ENCODE results near the gene GSTP1.
A peak's percentile ranks its signal among the peaks of the same experiment; 100 is the strongest.
"Not testable (repeated sequence)": the region's sequence is repeated elsewhere in the genome, so short reads cannot be mapped to it uniquely, and the experiment has no call there.

GSTP1 gene

GRCh38 chr11:67616431-67617242 lies 33.0 kb downstream of the GSTP1 start:
- no peak for DNase-seq

GRCh38 chr11:67617243-67617953 lies 33.8 kb downstream of the GSTP1 start:
- no peak for DNase-seq

- DNase-seq, result not testable (repeated sequence)
These were observed 35.5 kb downstream of the GSTP1 start for GRCh38 chr11:67618901-67619659.

GRCh38 chr11:67619683-67620618 lies 36.3 kb downstream of the GSTP1 start:
- not testable (repeated sequence) for DNase-seq

- DNase-seq, result not testable (repeated sequence)
These were observed 37.0 kb downstream of the GSTP1 start for GRCh38 chr11:67620621-67621020.

GRCh38 chr11:67621928-67622327 lies 38.3 kb downstream of the GSTP1 start:
- DNase-seq, result not testable (repeated sequence)

GRCh38 chr11:67622905-67623304 lies 39.3 kb downstream of the GSTP1 start:
- DNase-seq, result not testable (repeated sequence)

- DNase-seq, result not testable (repeated sequence)
These were observed 40.2 kb downstream of the GSTP1 start for GRCh38 chr11:67623795-67624194.

- DNase-seq, result not testable (repeated sequence)
These were observed 42.7 kb downstream of the GSTP1 start for GRCh38 chr11:67626131-67626833.

GRCh38 chr11:67626970-67627369 lies 43.4 kb downstream of the GSTP1 start:
- no peak for DNase-seq

- no peak for DNase-seq
These were observed 43.8 kb downstream of the GSTP1 start for GRCh38 chr11:67627441-67627811.

GRCh38 chr11:67627812-67628624 lies 44.4 kb downstream of the GSTP1 start:
- DNase-seq, result no peak

GRCh38 chr11:67628710-67629385 lies 45.2 kb downstream of the GSTP1 start:
- DNase-seq, result no peak

- DNase-seq, result peak; percentile 51 to 76
These were observed 46.0 kb downstream of the GSTP1 start, which contains the start of gene NUDT8 for GRCh38 chr11:67629386-67630227. Gene NUDT8 (minus strand): TSS chr11:67629937. CDS start chr11:67629911, 26 bp downstream.

- peak; percentile 93 to 94 for DNase-seq
These were observed 46.8 kb downstream of the GSTP1 start for GRCh38 chr11:67630228-67630942.

GRCh38 chr11:67630943-67631331 lies 47.3 kb downstream of the GSTP1 start:
- DNase-seq, result no peak

- DNase-seq, result no peak
These were observed 47.8 kb downstream of the GSTP1 start for GRCh38 chr11:67631411-67631810.

- no peak for DNase-seq
These were observed 48.2 kb downstream of the GSTP1 start for GRCh38 chr11:67631853-67632174.

Measured in NCI-H1930 (cell line).